HT-29 (cell line): ENCODE measurements around the gene ACAP3. TPM values are rescaled to one million over a fixed set of nuclear protein-coding genes. Genes with fewer than 3 reads are reported as not detected.

Source experiments
- DNase-seq: peaks from one replicate; pipeline ENCODE4 v3.0.0-alpha.2; 2015; ENCODE audit warnings: low spot score
- total RNA-seq: library from RNA; depleted of rRNA; stranded (reverse); fragments of >200 nt; shearing (Covaris generic); gene quantifications from 2 replicates; pipeline ENCODE4 v1.2.3, GENCODE V29; 2014

ACAP3 gene
- total RNA-seq, 1 experiment from 2014 or later: 104 TPM

DNA sequence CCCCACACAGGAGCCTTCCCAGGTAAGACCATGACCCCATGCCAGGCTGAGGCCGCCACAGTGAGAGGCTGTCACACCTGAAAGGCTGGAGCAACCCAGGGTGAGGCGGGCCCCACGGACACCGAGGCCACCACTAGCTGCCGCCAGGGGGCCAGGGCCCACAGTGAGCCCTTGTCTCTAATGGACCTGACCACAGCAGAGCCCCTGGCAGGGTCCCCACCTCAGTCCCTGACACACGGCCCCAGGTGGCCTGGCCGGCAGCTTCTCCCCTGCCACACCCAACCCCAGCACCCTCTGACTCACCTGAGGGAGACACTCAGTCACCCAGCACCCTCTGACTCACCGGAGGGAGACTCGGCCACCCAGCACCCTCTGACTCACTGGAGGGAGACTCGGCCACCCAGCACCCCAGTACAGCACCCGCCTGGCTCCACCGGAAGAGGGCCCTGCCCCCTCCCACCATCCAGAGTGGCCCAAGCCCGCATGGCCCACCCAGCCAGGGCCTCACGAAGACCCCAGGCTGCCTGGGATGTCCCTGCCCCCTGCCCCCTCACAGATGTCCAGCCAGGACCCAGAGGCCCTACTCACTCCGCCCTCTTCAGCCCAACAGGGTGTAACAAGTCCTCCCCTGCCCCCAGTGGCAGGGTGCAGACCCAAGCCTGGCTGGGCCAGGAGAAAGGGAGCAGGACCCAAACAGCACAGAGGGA lies 37.1 kb upstream of the ACAP3 start:
- peak; percentile 79 for DNase-seq

DNA sequence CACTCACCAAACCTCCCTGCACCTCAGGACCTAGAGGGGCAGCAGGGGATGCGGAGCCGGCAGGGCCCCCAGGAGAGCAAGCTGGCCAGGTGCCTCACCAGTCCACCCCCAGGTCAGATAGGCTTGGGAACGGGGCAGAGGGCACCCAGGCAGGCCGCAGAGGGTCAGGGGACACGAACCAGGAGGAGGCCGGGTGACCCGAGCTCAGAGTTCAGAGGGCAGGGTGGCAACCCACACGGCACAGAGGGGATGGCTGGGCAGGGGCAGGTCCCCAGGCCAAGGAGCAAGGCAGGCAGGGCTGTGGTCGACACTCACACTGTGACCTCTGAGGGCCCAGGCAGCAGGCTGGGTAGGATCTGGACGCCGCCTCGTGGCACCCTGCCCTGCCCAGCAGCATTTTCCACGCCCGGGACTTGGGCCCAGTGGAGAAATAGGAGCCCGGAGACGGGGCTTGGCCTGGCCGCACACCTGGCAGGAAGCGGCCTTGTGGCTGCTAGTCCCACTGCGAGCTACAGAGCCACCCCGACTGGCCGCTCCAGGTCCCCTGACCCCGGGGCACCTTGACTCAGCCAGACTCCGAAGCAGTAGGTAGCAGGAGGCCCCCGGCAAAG lies 36.2 kb upstream of the ACAP3 start:
- peak; percentile 52 for DNase-seq

DNA sequence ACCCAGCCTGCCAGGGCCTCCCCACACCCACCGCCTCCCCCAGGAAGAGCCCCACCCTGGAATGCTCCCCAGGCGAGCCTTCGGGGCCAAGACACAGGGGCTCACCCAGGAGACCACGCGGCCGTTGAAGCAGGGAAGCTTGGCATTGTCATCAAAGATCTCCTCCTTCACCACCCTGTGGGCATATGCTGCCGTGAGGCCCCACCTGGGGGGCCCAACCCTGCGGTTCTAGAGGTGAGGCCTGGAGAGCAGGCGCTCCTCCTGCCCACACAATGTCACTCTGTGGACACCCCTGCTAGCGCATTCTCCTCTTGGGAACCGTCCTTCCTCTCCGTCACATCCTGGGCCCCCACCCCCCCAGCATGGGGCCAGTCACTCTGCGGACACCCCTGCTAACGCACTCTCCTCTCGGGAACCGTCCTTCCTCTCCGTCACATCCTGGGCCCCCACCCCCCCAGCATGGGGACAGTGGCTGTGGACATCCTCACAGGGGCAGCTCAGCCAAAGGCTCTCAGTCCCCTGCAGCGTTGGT lies 34.9 kb upstream of the ACAP3 start:
- DNase-seq: no peak

DNA sequence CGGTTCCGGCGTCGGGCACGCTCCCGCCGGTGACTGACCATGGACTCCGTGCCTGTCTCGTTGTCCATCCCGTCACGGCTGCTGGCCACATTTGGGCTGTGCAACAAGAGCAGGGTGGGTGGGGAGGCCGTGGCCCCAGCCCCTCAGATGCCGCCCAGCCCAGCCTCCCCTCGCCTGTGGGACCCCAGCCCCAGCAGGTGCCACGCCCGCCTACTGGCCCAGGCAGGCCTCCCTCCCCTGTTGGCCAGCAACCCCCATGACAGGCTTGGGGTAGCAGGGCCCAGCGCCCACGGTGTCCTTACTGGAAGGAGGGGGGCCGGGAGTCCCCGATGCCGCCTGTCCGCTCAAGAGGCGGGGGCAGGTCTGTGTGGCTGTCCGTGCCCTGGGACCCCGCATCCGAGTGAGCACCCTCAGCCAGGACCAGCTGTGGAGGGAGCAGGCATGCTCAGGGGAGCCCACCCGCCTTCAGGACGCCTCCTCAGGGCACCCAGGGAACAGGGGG lies 34.4 kb upstream of the ACAP3 start:
- no peak for DNase-seq

DNA sequence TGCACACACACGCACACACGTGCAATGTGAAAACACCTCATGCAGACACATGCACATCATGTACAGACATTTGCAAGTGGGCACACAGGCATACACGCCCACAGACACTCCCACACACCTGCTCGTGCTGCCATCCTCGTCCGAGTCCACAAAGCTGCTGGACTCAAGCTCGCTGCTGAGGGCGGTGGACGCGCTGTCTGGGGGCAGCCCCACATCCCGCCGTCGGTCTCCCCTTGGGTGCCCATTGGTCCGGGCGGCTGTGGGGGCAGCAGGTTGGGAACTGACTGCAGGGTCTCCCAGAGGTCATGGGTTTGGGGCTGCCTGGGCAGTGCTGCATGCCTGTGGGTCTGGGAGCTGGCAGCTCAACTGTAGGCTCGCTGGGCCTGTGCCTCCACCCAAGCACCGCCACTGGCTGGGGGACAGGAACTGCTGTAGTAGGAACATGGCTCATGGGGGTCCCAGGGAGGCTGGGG lies 33.9 kb upstream of the ACAP3 start:
- DNase-seq: no peak

DNA sequence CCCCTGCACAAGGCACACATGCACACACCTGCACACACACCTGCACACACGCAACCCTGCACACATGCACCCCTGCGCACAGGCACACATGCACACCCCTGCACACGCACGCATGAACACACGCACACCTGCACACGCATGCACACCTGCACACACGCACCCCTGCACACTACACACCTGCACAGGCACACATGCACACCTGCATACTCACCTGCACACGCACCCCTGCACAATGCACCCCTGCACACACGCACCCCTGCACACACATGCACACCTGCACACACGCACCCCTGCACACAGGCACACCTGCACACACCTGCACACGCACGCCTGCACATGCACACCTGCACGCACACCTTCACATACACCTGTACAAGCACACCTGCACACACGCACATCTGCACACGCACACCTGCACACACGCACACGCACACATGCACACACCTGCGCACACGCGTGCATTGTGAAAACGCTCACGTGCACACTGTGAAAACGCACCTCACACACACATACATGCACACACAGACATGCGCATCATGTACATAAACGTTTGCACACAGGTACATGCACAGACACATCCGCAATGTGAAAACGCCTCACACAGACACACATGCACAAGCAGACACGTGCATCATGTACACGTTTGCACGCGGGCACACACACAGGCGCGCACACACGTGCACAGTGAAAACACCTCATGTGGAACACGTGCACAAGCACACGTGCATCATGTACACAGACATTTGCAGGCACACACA lies 33.2 kb upstream of the ACAP3 start:
- no peak for DNase-seq

- DNase-seq: no peak
Observed at GRCh38 chr1:1340185-1340584, 32.5 kb upstream of the ACAP3 start.

GRCh38 chr1:1338278-1338677 lies 30.5 kb upstream of the ACAP3 start:
- no peak for DNase-seq

- DNase-seq: peak; percentile 70
Observed at GRCh38 chr1:1337793-1338147, 30.0 kb upstream of the ACAP3 start.

- DNase-seq: no peak
Observed at GRCh38 chr1:1336931-1337792, 29.4 kb upstream of the ACAP3 start.

- DNase-seq: no peak
Observed at GRCh38 chr1:1336446-1336845, 28.7 kb upstream of the ACAP3 start.

- DNase-seq: no peak
Observed at GRCh38 chr1:1335792-1336248, 28.1 kb upstream of the ACAP3 start.

GRCh38 chr1:1335283-1335682 lies 27.6 kb upstream of the ACAP3 start:
- DNase-seq: no peak

DNA sequence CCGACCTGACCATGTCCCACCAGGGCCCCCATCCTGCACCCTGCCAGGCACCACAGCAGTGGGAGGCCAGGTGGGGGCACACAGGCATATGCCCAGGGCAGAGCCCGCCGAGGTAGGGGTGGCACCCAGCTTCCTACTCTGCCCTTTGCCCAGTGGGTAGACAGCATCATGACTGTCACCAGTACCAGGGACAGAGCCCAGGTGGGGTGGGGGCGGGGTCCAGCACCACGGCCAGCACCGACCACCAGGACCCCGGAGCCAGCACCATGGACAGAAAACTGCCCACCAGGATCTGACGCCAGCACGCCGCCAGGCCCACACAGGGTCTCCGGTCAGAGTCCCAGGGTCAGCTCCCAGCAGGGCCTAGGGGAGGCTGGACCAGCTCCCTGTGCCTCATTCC lies 27.1 kb upstream of the ACAP3 start:
- DNase-seq: no peak

GRCh38 chr1:1333551-1334241 lies 26.0 kb upstream of the ACAP3 start:
- DNase-seq: no peak

- peak; percentile 65 for DNase-seq
Observed at GRCh38 chr1:1332774-1333480, 25.2 kb upstream of the ACAP3 start.

GRCh38 chr1:1332031-1332755 lies 24.5 kb upstream of the ACAP3 start:
- DNase-seq: no peak

DNA sequence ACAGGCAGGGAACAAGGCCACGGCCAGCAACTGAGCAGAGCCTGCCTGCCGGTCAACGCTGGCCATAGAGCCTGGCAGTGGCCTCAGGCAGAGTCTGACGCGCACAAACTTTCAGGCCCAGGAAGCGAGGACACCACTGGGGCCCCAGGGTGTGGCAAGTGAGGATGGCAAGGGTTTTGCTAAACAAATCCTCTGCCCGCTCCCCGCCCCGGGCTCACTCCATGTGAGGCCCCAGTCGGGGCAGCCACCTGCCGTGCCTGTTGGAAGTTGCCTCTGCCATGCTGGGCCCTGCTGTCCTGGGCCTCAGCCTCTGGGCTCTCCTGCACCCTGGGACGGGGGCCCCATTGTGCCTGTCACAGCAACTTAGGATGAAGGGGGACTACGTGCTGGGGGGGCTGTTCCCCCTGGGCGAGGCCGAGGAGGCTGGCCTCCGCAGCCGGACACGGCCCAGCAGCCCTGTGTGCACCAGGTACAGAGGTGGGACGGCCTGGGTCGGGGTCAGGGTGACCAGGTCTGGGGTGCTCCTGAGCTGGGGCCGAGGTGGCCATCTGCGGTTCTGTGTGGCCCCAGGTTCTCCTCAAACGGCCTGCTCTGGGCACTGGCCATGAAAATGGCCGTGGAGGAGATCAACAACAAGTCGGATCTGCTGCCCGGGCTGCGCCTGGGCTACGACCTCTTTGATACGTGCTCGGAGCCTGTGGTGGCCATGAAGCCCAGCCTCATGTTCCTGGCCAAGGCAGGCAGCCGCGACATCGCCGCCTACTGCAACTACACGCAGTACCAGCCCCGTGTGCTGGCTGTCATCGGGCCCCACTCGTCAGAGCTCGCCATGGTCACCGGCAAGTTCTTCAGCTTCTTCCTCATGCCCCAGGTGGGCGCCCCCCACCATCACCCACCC lies 23.6 kb upstream of the ACAP3 start, which contains the start of gene TAS1R3:
Gene TAS1R3 (plus strand): TSS at position 213 of the 898 bp plus-strand sequence. CDS start 66 bp downstream, at position 279.
- no peak for DNase-seq
